NCI-H2196 treated with DMSO at 0.1 percent for 48 hours (cell line): ENCODE measurements around the gene ANKRD44.

Experiments
- DNase-seq: peaks from one replicate; lab custom pipeline; 2025; ENCODE audit not compliant: unreplicated experiment; lab: John Stamatoyannopoulos, UW

ANKRD44 gene

GRCh38 chr2:197122821-197123220 lies 187.8 kb downstream of the ANKRD44 start:
- no peak for DNase-seq

- no peak for DNase-seq
Observed at GRCh38 chr2:197121756-197122385, 188.7 kb downstream of the ANKRD44 start.

- DNase-seq: no peak
Observed at GRCh38 chr2:197121255-197121654, 189.3 kb downstream of the ANKRD44 start.

- DNase-seq: no peak
Observed at GRCh38 chr2:197116306-197116879, 194.2 kb downstream of the ANKRD44 start.

GRCh38 chr2:197115325-197115724 lies 195.3 kb downstream of the ANKRD44 start:
- DNase-seq: no peak

GRCh38 chr2:197113275-197113711 lies 197.3 kb downstream of the ANKRD44 start:
- DNase-seq: peak; percentile 48

GRCh38 chr2:197109326-197109725 lies 201.3 kb downstream of the ANKRD44 start:
- DNase-seq: no peak

GRCh38 chr2:197108758-197109157 lies 201.8 kb downstream of the ANKRD44 start:
- no peak for DNase-seq

- DNase-seq: no peak
Observed at GRCh38 chr2:197107291-197108269, 203.0 kb downstream of the ANKRD44 start.

GRCh38 chr2:197103363-197103762 lies 207.2 kb downstream of the ANKRD44 start:
- no peak for DNase-seq

- DNase-seq: no peak
Observed at GRCh38 chr2:197102231-197102630, 208.3 kb downstream of the ANKRD44 start.

GRCh38 chr2:197101519-197101918 lies 209.1 kb downstream of the ANKRD44 start:
- no peak for DNase-seq

- no peak for DNase-seq
Observed at GRCh38 chr2:197097578-197098366, 212.8 kb downstream of the ANKRD44 start.

GRCh38 chr2:197096649-197097048 lies 213.9 kb downstream of the ANKRD44 start:
- DNase-seq: no peak

- no peak for DNase-seq
Observed at GRCh38 chr2:197092431-197092830, 218.1 kb downstream of the ANKRD44 start.

- no peak for DNase-seq
Observed at GRCh38 chr2:197090742-197091367, 219.7 kb downstream of the ANKRD44 start.

- no peak for DNase-seq
Observed at GRCh38 chr2:197089655-197090054, 220.9 kb downstream of the ANKRD44 start.

- no peak for DNase-seq
Observed at GRCh38 chr2:197088694-197089093, 221.9 kb downstream of the ANKRD44 start.

- no peak for DNase-seq
Observed at GRCh38 chr2:197086500-197086899, 224.1 kb downstream of the ANKRD44 start.

- DNase-seq: no peak
Observed at GRCh38 chr2:197085665-197086064, 224.9 kb downstream of the ANKRD44 start.
